ENCODE results near the gene ZRANB1.

- TF ChIP-seq, protein P1, sequence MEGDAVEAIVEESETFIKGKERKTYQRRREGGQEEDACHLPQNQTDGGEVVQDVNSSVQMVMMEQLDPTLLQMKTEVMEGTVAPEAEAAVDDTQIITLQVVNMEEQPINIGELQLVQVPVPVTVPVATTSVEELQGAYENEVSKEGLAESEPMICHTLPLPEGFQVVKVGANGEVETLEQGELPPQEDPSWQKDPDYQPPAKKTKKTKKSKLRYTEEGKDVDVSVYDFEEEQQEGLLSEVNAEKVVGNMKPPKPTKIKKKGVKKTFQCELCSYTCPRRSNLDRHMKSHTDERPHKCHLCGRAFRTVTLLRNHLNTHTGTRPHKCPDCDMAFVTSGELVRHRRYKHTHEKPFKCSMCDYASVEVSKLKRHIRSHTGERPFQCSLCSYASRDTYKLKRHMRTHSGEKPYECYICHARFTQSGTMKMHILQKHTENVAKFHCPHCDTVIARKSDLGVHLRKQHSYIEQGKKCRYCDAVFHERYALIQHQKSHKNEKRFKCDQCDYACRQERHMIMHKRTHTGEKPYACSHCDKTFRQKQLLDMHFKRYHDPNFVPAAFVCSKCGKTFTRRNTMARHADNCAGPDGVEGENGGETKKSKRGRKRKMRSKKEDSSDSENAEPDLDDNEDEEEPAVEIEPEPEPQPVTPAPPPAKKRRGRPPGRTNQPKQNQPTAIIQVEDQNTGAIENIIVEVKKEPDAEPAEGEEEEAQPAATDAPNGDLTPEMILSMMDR (IDR thresholded peaks at IDR 0.05): no peak
- no peak for TF ChIP-seq POLR2A (IDR thresholded peaks at IDR 0.05)
Observed at GRCh38 chr10:124898471-124898870, 43.5 kb upstream of the ZRANB1 start.
